A549 (cell line): ENCODE measurements around the gene NSUN3.

Experiments used
- MAFK ChIP-seq: fragments of 450-650 bp; IDR thresholded peaks from 2 replicates; pipeline ENCODE4 v1.6.1; 2014; ENCODE audit not compliant: partially characterized antibody
- POLR2A ChIP-seq: IDR thresholded peaks from 2 replicates; pipeline ENCODE4 v1.6.1; 2012; ENCODE audit warnings: mild to moderate bottlenecking, low read length
- RFX5 ChIP-seq: fragments of 450-650 bp; IDR thresholded peaks from 2 replicates; pipeline ENCODE4 v1.7.1; 2014; ENCODE audit warnings: antibody characterized with exemption, mild to moderate bottlenecking, moderate library complexity
- SMC3 ChIP-seq: fragments of >200 bp; sonication (Bioruptor Twin); formaldehyde crosslinking; IDR thresholded peaks from 3 replicates; pipeline ENCODE4 v1.6.1; 2018; ENCODE audit warnings: inconsistent platforms
- TF ChIP-seq, protein P1 (sequence below): fragments of >200 bp; sonication (Bioruptor Twin); formaldehyde crosslinking; IDR thresholded peaks from 3 replicates; pipeline ENCODE4 v1.5.1; 2016
- TF ChIP-seq, protein P2 (sequence below): IDR thresholded peaks from 2 replicates; pipeline ENCODE4 v1.6.1; 2012

DNA sequence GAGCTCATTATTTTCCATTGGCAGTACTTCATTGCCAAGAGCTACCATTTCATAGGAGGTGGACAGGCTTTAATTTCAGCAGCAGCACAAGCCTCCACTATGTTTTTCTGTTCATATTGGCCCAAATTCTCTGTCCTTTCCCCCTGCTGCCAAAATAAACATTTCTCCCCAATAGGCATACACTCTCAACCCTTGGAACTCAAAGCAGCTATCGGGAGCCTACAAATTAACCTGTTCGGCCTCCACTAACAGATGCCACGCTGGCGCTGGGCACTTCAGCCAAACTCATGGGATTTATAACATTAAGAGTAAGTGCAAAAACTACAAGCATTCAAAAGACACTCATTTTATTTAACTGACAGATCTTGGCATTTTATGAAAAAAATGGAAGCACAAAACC, 95.7 kb downstream of the NSUN3 start:
- TF ChIP-seq, protein P1, sequence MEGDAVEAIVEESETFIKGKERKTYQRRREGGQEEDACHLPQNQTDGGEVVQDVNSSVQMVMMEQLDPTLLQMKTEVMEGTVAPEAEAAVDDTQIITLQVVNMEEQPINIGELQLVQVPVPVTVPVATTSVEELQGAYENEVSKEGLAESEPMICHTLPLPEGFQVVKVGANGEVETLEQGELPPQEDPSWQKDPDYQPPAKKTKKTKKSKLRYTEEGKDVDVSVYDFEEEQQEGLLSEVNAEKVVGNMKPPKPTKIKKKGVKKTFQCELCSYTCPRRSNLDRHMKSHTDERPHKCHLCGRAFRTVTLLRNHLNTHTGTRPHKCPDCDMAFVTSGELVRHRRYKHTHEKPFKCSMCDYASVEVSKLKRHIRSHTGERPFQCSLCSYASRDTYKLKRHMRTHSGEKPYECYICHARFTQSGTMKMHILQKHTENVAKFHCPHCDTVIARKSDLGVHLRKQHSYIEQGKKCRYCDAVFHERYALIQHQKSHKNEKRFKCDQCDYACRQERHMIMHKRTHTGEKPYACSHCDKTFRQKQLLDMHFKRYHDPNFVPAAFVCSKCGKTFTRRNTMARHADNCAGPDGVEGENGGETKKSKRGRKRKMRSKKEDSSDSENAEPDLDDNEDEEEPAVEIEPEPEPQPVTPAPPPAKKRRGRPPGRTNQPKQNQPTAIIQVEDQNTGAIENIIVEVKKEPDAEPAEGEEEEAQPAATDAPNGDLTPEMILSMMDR = no peak
- no peak for TF ChIP-seq MAFK
- no peak for TF ChIP-seq POLR2A
- no peak for TF ChIP-seq RFX5
- TF ChIP-seq, protein P2, sequence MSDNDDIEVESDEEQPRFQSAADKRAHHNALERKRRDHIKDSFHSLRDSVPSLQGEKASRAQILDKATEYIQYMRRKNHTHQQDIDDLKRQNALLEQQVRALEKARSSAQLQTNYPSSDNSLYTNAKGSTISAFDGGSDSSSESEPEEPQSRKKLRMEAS = no peak
- no peak for TF ChIP-seq SMC3
